H9 (cell line): ENCODE measurements around the gene RUNX1. TPM values are rescaled to one million over a fixed set of nuclear protein-coding genes. Genes with fewer than 3 reads are reported as not detected.

Experiments used
- DNase-seq: peaks from one replicate; pipeline ENCODE4 v3.0.0-alpha.2; 2017
- H2AFZ ChIP-seq: one replicate; pipeline ENCODE4 v1.6.1; 2013; ENCODE audit warnings: mild to moderate bottlenecking, low read length, control low read depth, moderate library complexity
- H2AK5ac ChIP-seq: 2 replicates; pipeline ENCODE4 v1.6.1; 2013; ENCODE audit warnings: low read length, control low read depth, mixed read lengths; ENCODE audit not compliant: insufficient read length
- H2BK120ac ChIP-seq: one replicate; pipeline ENCODE4 v1.6.1; 2013; ENCODE audit warnings: low read depth, mild to moderate bottlenecking, low read length, control low read depth, inconsistent platforms; ENCODE audit not compliant: poor library complexity, severe bottlenecking
- H2BK12ac ChIP-seq: 2 replicates; pipeline ENCODE4 v1.6.1; 2013; ENCODE audit warnings: low read length, control low read depth, mixed read lengths, low read depth; ENCODE audit not compliant: insufficient read length
- H2BK15ac ChIP-seq: 2 replicates; pipeline ENCODE4 v1.6.1; 2013; ENCODE audit warnings: low read depth, low read length, control low read depth
- H2BK20ac ChIP-seq: one replicate; pipeline ENCODE4 v1.6.1; 2013; ENCODE audit warnings: low read depth, mild to moderate bottlenecking, low read length, control low read depth, inconsistent platforms; ENCODE audit not compliant: poor library complexity, severe bottlenecking
- H2BK5ac ChIP-seq: 2 replicates; pipeline ENCODE4 v1.6.1; 2013; ENCODE audit warnings: low read length, control low read depth, mixed read lengths; ENCODE audit not compliant: insufficient read length
- H3K14ac ChIP-seq: 2 replicates; pipeline ENCODE4 v1.6.1; 2013; ENCODE audit warnings: low read length, control low read depth; ENCODE audit not compliant: insufficient read depth
- H3K18ac ChIP-seq: 2 replicates; pipeline ENCODE4 v1.6.1; 2013; ENCODE audit warnings: low read depth, mild to moderate bottlenecking, mixed read lengths, low read length, control low read depth; ENCODE audit not compliant: insufficient read length
- H3K23ac ChIP-seq: 2 replicates; pipeline ENCODE4 v1.6.1; 2013; ENCODE audit warnings: low read length, control low read depth, mixed read lengths, low read depth; ENCODE audit not compliant: insufficient read length
- H3K23me2 ChIP-seq: 2 replicates; pipeline ENCODE4 v1.6.1; 2013; ENCODE audit warnings: low read depth, mild to moderate bottlenecking, mixed read lengths, low read length, control low read depth; ENCODE audit not compliant: insufficient read length, poor library complexity, severe bottlenecking
- H3K27ac ChIP-seq: 2 replicates; pipeline ENCODE4 v1.5.1; 2013; ENCODE audit warnings: low read length, control low read depth, mixed read lengths, low read depth; ENCODE audit not compliant: insufficient read length
- H3K27me3 ChIP-seq: 2 replicates; pipeline ENCODE4 v1.6.1; 2013; ENCODE audit warnings: low read length, control low read depth, inconsistent platforms; ENCODE audit not compliant: insufficient read depth
- H3K4ac ChIP-seq: 2 replicates; pipeline ENCODE4 v1.6.1; 2013; ENCODE audit warnings: low read depth, mild to moderate bottlenecking, control low read depth, inconsistent platforms, low read length, moderate library complexity
- H3K4me1 ChIP-seq: 2 replicates; pipeline ENCODE4 v1.6.1; 2013; ENCODE audit warnings: low read length, control low read depth, inconsistent platforms; ENCODE audit not compliant: insufficient read depth
- H3K4me2 ChIP-seq: 2 replicates; pipeline ENCODE4 v1.6.1; 2013; ENCODE audit warnings: low read length, control low read depth, mixed read lengths; ENCODE audit not compliant: insufficient read length, insufficient read depth
- H3K56ac ChIP-seq: 2 replicates; pipeline ENCODE4 v1.6.1; 2013; ENCODE audit warnings: low read depth, mild to moderate bottlenecking, mixed read lengths, low read length, control low read depth; ENCODE audit not compliant: insufficient read length
- H3K79me1 ChIP-seq: 2 replicates; pipeline ENCODE4 v1.6.1; 2013; ENCODE audit warnings: low read depth, mild to moderate bottlenecking, moderate library complexity, low read length, control low read depth, inconsistent platforms; ENCODE audit not compliant: insufficient read depth, poor library complexity, severe bottlenecking
- H3K79me2 ChIP-seq: 2 replicates; pipeline ENCODE4 v1.6.1; 2013; ENCODE audit warnings: low read length, control low read depth, inconsistent platforms; ENCODE audit not compliant: insufficient read depth
- H3K9ac ChIP-seq: 2 replicates; pipeline ENCODE4 v1.6.1; 2013; ENCODE audit warnings: low read length, control low read depth, mixed read lengths; ENCODE audit not compliant: insufficient read length; ENCODE audit errors: extremely low read depth
- H3K9me3 ChIP-seq: one replicate; pipeline ENCODE4 v1.6.1; 2013; ENCODE audit warnings: low read depth, low read length, inconsistent platforms; ENCODE audit not compliant: control insufficient read depth
- H3T11ph ChIP-seq: one replicate; pipeline ENCODE4 v1.6.1; 2013; ENCODE audit warnings: mild to moderate bottlenecking, low read length, control low read depth, inconsistent platforms
- H4K20me1 ChIP-seq: one replicate; pipeline ENCODE4 v1.6.1; 2013; ENCODE audit not compliant: control insufficient read depth, insufficient read length, insufficient read depth
- H4K5ac ChIP-seq: 2 replicates; pipeline ENCODE4 v1.6.1; 2013; ENCODE audit warnings: low read depth, mild to moderate bottlenecking, mixed read lengths, low read length, control low read depth; ENCODE audit not compliant: insufficient read length
- H4K8ac ChIP-seq: replicated peaks from 2 replicates; pipeline ENCODE4 v1.6.1; 2013; ENCODE audit warnings: low read length, control low read depth, mixed read lengths, low read depth; ENCODE audit not compliant: insufficient read length
- H4K91ac ChIP-seq: 2 replicates; pipeline ENCODE4 v1.6.1; 2013; ENCODE audit warnings: low read depth, mild to moderate bottlenecking, moderate library complexity, mixed read lengths, low read length, control low read depth; ENCODE audit not compliant: insufficient read length
- H3K27ac Mint-ChIP-seq, 3 experiments: 2 replicates in 2 of 3; 3 replicates in 1 of 3; pipeline ENCODE4 v1.8.0; 2020 to 2021; ENCODE audit warnings: mixed read lengths in 3 of 3, mild to moderate bottlenecking in 1 of 3, moderate library complexity in 1 of 3
- H3K27me3 Mint-ChIP-seq: 2 replicates; pipeline ENCODE4 v1.8.0; 2021; ENCODE audit warnings: low read depth, mild to moderate bottlenecking, moderate library complexity, mixed read lengths
- H3K36me3 Mint-ChIP-seq, 3 experiments: 2 replicates in 2 of 3; 3 replicates in 1 of 3; pipeline ENCODE4 v1.8.0; 2020 to 2021; ENCODE audit warnings: low read depth in 3 of 3, mixed read lengths in 3 of 3; ENCODE audit not compliant: insufficient read depth in 1 of 3
- H3K4me1 Mint-ChIP-seq, 2 experiments: 2 replicates each; pipeline ENCODE4 v1.8.0; 2020; ENCODE audit warnings: mixed read lengths in 2 of 2
- H3K4me3 Mint-ChIP-seq, 2 experiments: 2 replicates in 1 of 2; 3 replicates in 1 of 2; pipeline ENCODE4 v1.8.0; 2020 to 2021; ENCODE audit warnings: mild to moderate bottlenecking in 2 of 2, mixed read lengths in 2 of 2, moderate library complexity in 1 of 2
- H3K9me3 Mint-ChIP-seq, 2 experiments: 2 replicates in 1 of 2; 3 replicates in 1 of 2; pipeline ENCODE4 v1.8.0; 2020; ENCODE audit warnings: mild to moderate bottlenecking in 2 of 2, mixed read lengths in 2 of 2, moderate library complexity in 1 of 2
- CTCF ChIP-seq: fragments of 200-600 bp; sonication (generic); conservative IDR thresholded peaks from 3 replicates; pipeline ENCODE4 v1.8.0; 2021; ENCODE audit warnings: antibody characterized with exemption, mild to moderate bottlenecking
- WGBS: extraction: QIAGEN DNeasy Blood & Tissue Kit; methylation state at CpG from one replicate; pipeline ENCODE4 v1.1.7; 2013; ENCODE audit warnings: missing lambda C conversion rate, low lambda C conversion rate, mixed read lengths; ENCODE audit not compliant: insufficient read length; ENCODE audit errors: extremely low coverage; 5-methylcytosine and 5-hydroxymethylcytosine counted together
- total RNA-seq: library from RNA; stranded (reverse); gene quantifications from 2 replicates; pipeline ENCODE4 v1.2.1, GENCODE V29; 2021

The RUNX1 gene
- total RNA-seq, 1 experiment from 2014 or later: 0.72 TPM

- no peaks in the 10 kb centered on the region for H3K27me3 ChIP-seq
- H3T11ph ChIP-seq: no peak overlapping the region
- H2BK20ac ChIP-seq: no peak overlapping the region
- H2BK15ac ChIP-seq: no peak overlapping the region
- H3K14ac ChIP-seq: no peak overlapping the region
- no peak overlapping the region for H3K9ac ChIP-seq
- H3K9me3 Mint-ChIP-seq: no peaks in the 10 kb centered on the region
- no peaks in the 10 kb centered on the region for H3K4me1 ChIP-seq
- no peak overlapping the region for H3K23ac ChIP-seq
- no peaks in the 10 kb centered on the region for H3K79me1 ChIP-seq
- peaks cover 18 to 31% of the 10 kb centered on the region in 2 experiments for H3K4me1 Mint-ChIP-seq
- peaks cover 14% of the 10 kb centered on the region for H3K27me3 Mint-ChIP-seq
- no peak overlapping the region for H3K18ac ChIP-seq
- peak overlapping the region in 1 of 3 experiments; percentile 24; a peak in 1 of 7 replicates for H3K27ac Mint-ChIP-seq
- no peak overlapping the region for H3K4me2 ChIP-seq
- no peak overlapping the region for H3K27ac ChIP-seq
- no peak for DNase-seq
- no peak overlapping the region for H4K5ac ChIP-seq
- no peak for TF ChIP-seq CTCF
- no peak overlapping the region for H2AK5ac ChIP-seq
- H4K91ac ChIP-seq: no peak overlapping the region
- H3K79me2 ChIP-seq: no peaks in the 10 kb centered on the region
- no CpG with 5 or more reads among the region's 6 CpGs for WGBS
- H2BK5ac ChIP-seq: no peak overlapping the region
- H2BK12ac ChIP-seq: no peak overlapping the region
- no peak overlapping the region for H3K56ac ChIP-seq
- no peaks in the 10 kb centered on the region for H3K9me3 ChIP-seq
- no peaks in the 10 kb centered on the region for H3K36me3 Mint-ChIP-seq
- no peak overlapping the region for H4K8ac ChIP-seq
- H4K20me1 ChIP-seq: no peaks in the 10 kb centered on the region
- no peak overlapping the region for H2BK120ac ChIP-seq
- no peak overlapping the region for H2AFZ ChIP-seq
- no peaks in the 10 kb centered on the region for H3K23me2 ChIP-seq
- H3K4me3 Mint-ChIP-seq: no peak overlapping the region
- H3K4ac ChIP-seq: no peak overlapping the region
Observed at GRCh38 chr21:35046263-35046624, 2.9 kb downstream of the RUNX1 start.
